H9 (cell line): ENCODE measurements around the gene VGLL3. TPM values are rescaled to one million over a fixed set of nuclear protein-coding genes. Genes with fewer than 3 reads are reported as not detected.

Experiments
- DNase-seq: peaks from one replicate; pipeline ENCODE4 v3.0.0-alpha.2; 2017
- H2AFZ ChIP-seq: one replicate; pipeline ENCODE4 v1.6.1; 2013; ENCODE audit warnings: mild to moderate bottlenecking, low read length, control low read depth, moderate library complexity
- H2AK5ac ChIP-seq: 2 replicates; pipeline ENCODE4 v1.6.1; 2013; ENCODE audit warnings: low read length, control low read depth, mixed read lengths; ENCODE audit not compliant: insufficient read length
- H2BK120ac ChIP-seq: one replicate; pipeline ENCODE4 v1.6.1; 2013; ENCODE audit warnings: low read depth, mild to moderate bottlenecking, low read length, control low read depth, inconsistent platforms; ENCODE audit not compliant: poor library complexity, severe bottlenecking
- H2BK12ac ChIP-seq: 2 replicates; pipeline ENCODE4 v1.6.1; 2013; ENCODE audit warnings: low read length, control low read depth, mixed read lengths, low read depth; ENCODE audit not compliant: insufficient read length
- H2BK15ac ChIP-seq: 2 replicates; pipeline ENCODE4 v1.6.1; 2013; ENCODE audit warnings: low read depth, low read length, control low read depth
- H2BK20ac ChIP-seq: one replicate; pipeline ENCODE4 v1.6.1; 2013; ENCODE audit warnings: low read depth, mild to moderate bottlenecking, low read length, control low read depth, inconsistent platforms; ENCODE audit not compliant: poor library complexity, severe bottlenecking
- H2BK5ac ChIP-seq: 2 replicates; pipeline ENCODE4 v1.6.1; 2013; ENCODE audit warnings: low read length, control low read depth, mixed read lengths; ENCODE audit not compliant: insufficient read length
- H3K14ac ChIP-seq: 2 replicates; pipeline ENCODE4 v1.6.1; 2013; ENCODE audit warnings: low read length, control low read depth; ENCODE audit not compliant: insufficient read depth
- H3K18ac ChIP-seq: 2 replicates; pipeline ENCODE4 v1.6.1; 2013; ENCODE audit warnings: low read depth, mild to moderate bottlenecking, mixed read lengths, low read length, control low read depth; ENCODE audit not compliant: insufficient read length
- H3K23ac ChIP-seq: 2 replicates; pipeline ENCODE4 v1.6.1; 2013; ENCODE audit warnings: low read length, control low read depth, mixed read lengths, low read depth; ENCODE audit not compliant: insufficient read length
- H3K23me2 ChIP-seq: 2 replicates; pipeline ENCODE4 v1.6.1; 2013; ENCODE audit warnings: low read depth, mild to moderate bottlenecking, mixed read lengths, low read length, control low read depth; ENCODE audit not compliant: insufficient read length, poor library complexity, severe bottlenecking
- H3K27ac ChIP-seq: 2 replicates; pipeline ENCODE4 v1.5.1; 2013; ENCODE audit warnings: low read length, control low read depth, mixed read lengths, low read depth; ENCODE audit not compliant: insufficient read length
- H3K27me3 ChIP-seq: 2 replicates; pipeline ENCODE4 v1.6.1; 2013; ENCODE audit warnings: low read length, control low read depth, inconsistent platforms; ENCODE audit not compliant: insufficient read depth
- H3K4ac ChIP-seq: 2 replicates; pipeline ENCODE4 v1.6.1; 2013; ENCODE audit warnings: low read depth, mild to moderate bottlenecking, control low read depth, inconsistent platforms, low read length, moderate library complexity
- H3K4me1 ChIP-seq: 2 replicates; pipeline ENCODE4 v1.6.1; 2013; ENCODE audit warnings: low read length, control low read depth, inconsistent platforms; ENCODE audit not compliant: insufficient read depth
- H3K4me2 ChIP-seq: 2 replicates; pipeline ENCODE4 v1.6.1; 2013; ENCODE audit warnings: low read length, control low read depth, mixed read lengths; ENCODE audit not compliant: insufficient read length, insufficient read depth
- H3K56ac ChIP-seq: 2 replicates; pipeline ENCODE4 v1.6.1; 2013; ENCODE audit warnings: low read depth, mild to moderate bottlenecking, mixed read lengths, low read length, control low read depth; ENCODE audit not compliant: insufficient read length
- H3K79me1 ChIP-seq: 2 replicates; pipeline ENCODE4 v1.6.1; 2013; ENCODE audit warnings: low read depth, mild to moderate bottlenecking, moderate library complexity, low read length, control low read depth, inconsistent platforms; ENCODE audit not compliant: insufficient read depth, poor library complexity, severe bottlenecking
- H3K79me2 ChIP-seq: 2 replicates; pipeline ENCODE4 v1.6.1; 2013; ENCODE audit warnings: low read length, control low read depth, inconsistent platforms; ENCODE audit not compliant: insufficient read depth
- H3K9ac ChIP-seq: 2 replicates; pipeline ENCODE4 v1.6.1; 2013; ENCODE audit warnings: low read length, control low read depth, mixed read lengths; ENCODE audit not compliant: insufficient read length; ENCODE audit errors: extremely low read depth
- H3K9me3 ChIP-seq: one replicate; pipeline ENCODE4 v1.6.1; 2013; ENCODE audit warnings: low read depth, low read length, inconsistent platforms; ENCODE audit not compliant: control insufficient read depth
- H3T11ph ChIP-seq: one replicate; pipeline ENCODE4 v1.6.1; 2013; ENCODE audit warnings: mild to moderate bottlenecking, low read length, control low read depth, inconsistent platforms
- H4K20me1 ChIP-seq: one replicate; pipeline ENCODE4 v1.6.1; 2013; ENCODE audit not compliant: control insufficient read depth, insufficient read length, insufficient read depth
- H4K5ac ChIP-seq: 2 replicates; pipeline ENCODE4 v1.6.1; 2013; ENCODE audit warnings: low read depth, mild to moderate bottlenecking, mixed read lengths, low read length, control low read depth; ENCODE audit not compliant: insufficient read length
- H4K8ac ChIP-seq: replicated peaks from 2 replicates; pipeline ENCODE4 v1.6.1; 2013; ENCODE audit warnings: low read length, control low read depth, mixed read lengths, low read depth; ENCODE audit not compliant: insufficient read length
- H4K91ac ChIP-seq: 2 replicates; pipeline ENCODE4 v1.6.1; 2013; ENCODE audit warnings: low read depth, mild to moderate bottlenecking, moderate library complexity, mixed read lengths, low read length, control low read depth; ENCODE audit not compliant: insufficient read length
- H3K27ac Mint-ChIP-seq, 3 experiments: 2 replicates in 2 of 3; 3 replicates in 1 of 3; pipeline ENCODE4 v1.8.0; 2020 to 2021; ENCODE audit warnings: mixed read lengths in 3 of 3, mild to moderate bottlenecking in 1 of 3, moderate library complexity in 1 of 3
- H3K27me3 Mint-ChIP-seq: 2 replicates; pipeline ENCODE4 v1.8.0; 2021; ENCODE audit warnings: low read depth, mild to moderate bottlenecking, moderate library complexity, mixed read lengths
- H3K36me3 Mint-ChIP-seq, 3 experiments: 2 replicates in 2 of 3; 3 replicates in 1 of 3; pipeline ENCODE4 v1.8.0; 2020 to 2021; ENCODE audit warnings: low read depth in 3 of 3, mixed read lengths in 3 of 3; ENCODE audit not compliant: insufficient read depth in 1 of 3
- H3K4me1 Mint-ChIP-seq, 2 experiments: 2 replicates each; pipeline ENCODE4 v1.8.0; 2020; ENCODE audit warnings: mixed read lengths in 2 of 2
- H3K4me3 Mint-ChIP-seq, 2 experiments: 2 replicates in 1 of 2; 3 replicates in 1 of 2; pipeline ENCODE4 v1.8.0; 2020 to 2021; ENCODE audit warnings: mild to moderate bottlenecking in 2 of 2, mixed read lengths in 2 of 2, moderate library complexity in 1 of 2
- H3K9me3 Mint-ChIP-seq, 2 experiments: 2 replicates in 1 of 2; 3 replicates in 1 of 2; pipeline ENCODE4 v1.8.0; 2020; ENCODE audit warnings: mild to moderate bottlenecking in 2 of 2, mixed read lengths in 2 of 2, moderate library complexity in 1 of 2
- CTCF ChIP-seq: fragments of 200-600 bp; sonication (generic); conservative IDR thresholded peaks from 3 replicates; pipeline ENCODE4 v1.8.0; 2021; ENCODE audit warnings: antibody characterized with exemption, mild to moderate bottlenecking
- WGBS: extraction: QIAGEN DNeasy Blood & Tissue Kit; methylation state at CpG from one replicate; pipeline ENCODE4 v1.1.7; 2013; ENCODE audit warnings: missing lambda C conversion rate, low lambda C conversion rate, mixed read lengths; ENCODE audit not compliant: insufficient read length; ENCODE audit errors: extremely low coverage; 5-methylcytosine and 5-hydroxymethylcytosine counted together
- total RNA-seq: library from RNA; stranded (reverse); gene quantifications from 2 replicates; pipeline ENCODE4 v1.2.1, GENCODE V29; 2021

Gene VGLL3
- total RNA-seq, 1 experiment from 2014 or later, result 19.7 TPM

- Histone ChIP-seq H3K79me2 (no peaks in the 10 kb centered on the region), H2BK15ac (no peak overlapping the region), H3K23ac (no peak overlapping the region), H4K8ac (no peak overlapping the region), H3K4me2 (no peak overlapping the region), H3T11ph (no peak overlapping the region), H2BK5ac (no peak overlapping the region), H3K56ac (no peak overlapping the region), H3K27me3 (no peaks in the 10 kb centered on the region), H3K4me1 (no peaks in the 10 kb centered on the region), H4K91ac (no peak overlapping the region), H4K5ac (no peak overlapping the region), H3K18ac (no peak overlapping the region), H3K4ac (no peak overlapping the region), H3K14ac (no peak overlapping the region), H2AFZ (no peak overlapping the region), H3K9ac (no peak overlapping the region), H4K20me1 (no peaks in the 10 kb centered on the region), H2BK12ac (no peak overlapping the region), H3K27ac (no peak overlapping the region), H3K79me1 (no peaks in the 10 kb centered on the region), H2BK20ac (no peak overlapping the region), H3K9me3 (no peaks in the 10 kb centered on the region), H2AK5ac (no peak overlapping the region), H2BK120ac (no peak overlapping the region), H3K23me2 (no peaks in the 10 kb centered on the region)
- H3K36me3 Mint-ChIP-seq, result no peaks in the 10 kb centered on the region; a peak in 2 of 7 replicates
- no peak for TF ChIP-seq CTCF
- H3K27me3 Mint-ChIP-seq, result no peaks in the 10 kb centered on the region
- no peak for DNase-seq
- no peak overlapping the region for H3K4me3 Mint-ChIP-seq
- WGBS, result no CpG with 5 or more reads among the region's 2 CpGs
- H3K4me1 Mint-ChIP-seq, result no peaks in the 10 kb centered on the region
- no peak overlapping the region for H3K27ac Mint-ChIP-seq
- peaks cover 2 to 3% of the 10 kb centered on the region in 2 experiments; a peak in 2 of 5 replicates for H3K9me3 Mint-ChIP-seq
Observed at GRCh38 chr3:87009271-87009670, 18.3 kb upstream of the VGLL3 start.
